HCT116 (cell line): ENCODE results near the gene GABPB2. TPM values are rescaled to one million over a fixed set of nuclear protein-coding genes. Genes with fewer than 3 reads are reported as not detected.

Experiments
- ATAC-seq: fragments of 200-7000 bp; cut with Tn5 transposase; 2 replicates; pipeline ENCODE4 v1.9.1; 2020; ENCODE audit warnings: mild to moderate bottlenecking, moderate library complexity
- BruUV-seq: library from RNA; stranded (reverse); fragments of 400-500 nt; replicated peaks from 2 replicates; lab custom pipeline; 2021; lab: Mats Ljungman, UMichigan
- CTCF ChIA-PET: fragments of 300-600 bp; sonication (Branson Sonifier 250); formaldehyde crosslinking; loops from one replicate; lab custom pipeline; 2021; ENCODE audit warnings: antibody characterized with exemption; lab: Charles Lee
- POLR2A ChIA-PET: fragments of 300-600, 350-600 bp; sonication (Branson Sonifier 250); formaldehyde crosslinking; loops from one replicate; lab custom pipeline; 2021; ENCODE audit warnings: antibody characterized with exemption; lab: Charles Lee
- RAD21 ChIA-PET, 2 experiments: fragments of 300-600 bp; sonication (Branson Sonifier 250); formaldehyde crosslinking; loops; one replicate each; lab custom pipeline; 2023; ENCODE audit warnings: low total read pairs in 2 of 2; ENCODE audit not compliant: uncharacterized antibody in 2 of 2, unreplicated experiment in 2 of 2, low non-redundant PET in 1 of 2; lab: Charles Lee
- DNase-seq: peaks from one replicate; pipeline ENCODE4 v3.0.0-alpha.2; 2010; ENCODE audit warnings: low read depth, low spot score
- H2AFZ ChIP-seq: fragments of 200-600 bp; shearing (Covaris generic), sonication (generic); 2 replicates; pipeline ENCODE4 v1.6.1; 2017; ENCODE audit warnings: low read depth, mixed run types, mixed read lengths, antibody characterized with exemption, low read length; ENCODE audit not compliant: poor library complexity, severe bottlenecking
- H3K27ac ChIP-seq: 2 replicates; pipeline ENCODE4 v1.5.1; 2012; ENCODE audit warnings: low read depth, low read length
- H3K27me3 ChIP-seq: fragments of 200-600 bp; sonication (generic); 2 replicates; pipeline ENCODE4 v1.6.1; 2016; ENCODE audit warnings: mixed run types, low read length, mixed read lengths; ENCODE audit not compliant: insufficient read depth
- H3K36me3 ChIP-seq, 2 experiments: fragments of 200-500 bp in 1 of 2; fragments of 200-600 bp in 1 of 2; sonication (Bioruptor generic) in 1 of 2; sonication (generic) in 1 of 2; 2 replicates each; pipeline versions ENCODE4 v1.5.1 to v1.6.1; 2014 to 2016; ENCODE audit warnings: low read length in 2 of 2, inconsistent platforms in 1 of 2, mixed read lengths in 1 of 2, mixed run types in 1 of 2; ENCODE audit not compliant: insufficient read depth in 2 of 2, control insufficient read depth in 1 of 2
- H3K4me1 ChIP-seq, 2 experiments: fragments of 200-600 bp in 1 of 2; sonication (generic) in 1 of 2; 2 replicates each; pipeline versions ENCODE4 v1.5.1 to v1.6.1; 2012 to 2017; ENCODE audit warnings: low read length in 2 of 2, inconsistent platforms in 1 of 2, mild to moderate bottlenecking in 1 of 2, mixed read lengths in 1 of 2, mixed run types in 1 of 2, moderate library complexity in 1 of 2; ENCODE audit not compliant: insufficient read depth in 2 of 2, control insufficient read depth in 1 of 2
- H3K4me2 ChIP-seq: fragments of 200-600 bp; sonication (generic); 2 replicates; pipeline ENCODE4 v1.6.1; 2017; ENCODE audit warnings: mixed run types, low read length, mixed read lengths
- H3K4me3 ChIP-seq, 2 experiments: fragments of 200-600 bp in 1 of 2; sonication (generic) in 1 of 2; replicated peaks in 1 of 2; 2 replicates each; pipeline ENCODE4 v1.5.1; 2011 to 2016; ENCODE audit warnings: low read length in 2 of 2, control low read depth in 1 of 2, low read depth in 1 of 2, mild to moderate bottlenecking in 1 of 2, mixed read lengths in 1 of 2, mixed run types in 1 of 2
- H3K79me2 ChIP-seq: fragments of 200-600 bp; sonication (generic); 2 replicates; pipeline ENCODE4 v1.6.1; 2017; ENCODE audit warnings: mild to moderate bottlenecking, mixed run types, low read length, moderate library complexity, mixed read lengths; ENCODE audit not compliant: insufficient read depth
- H3K9ac ChIP-seq: fragments of 200-600 bp; sonication (generic); 2 replicates; pipeline ENCODE4 v1.6.1; 2016; ENCODE audit warnings: low read length, mixed read lengths
- H3K9me2 ChIP-seq: fragments of 200-600 bp; sonication (generic), shearing (Covaris generic); 2 replicates; pipeline ENCODE4 v1.6.1; 2017; ENCODE audit warnings: mixed run types, mild to moderate bottlenecking, moderate library complexity; ENCODE audit not compliant: insufficient read depth
- H3K9me3 ChIP-seq, 2 experiments: fragments of 200-500 bp in 1 of 2; fragments of 200-600 bp in 1 of 2; sonication (Bioruptor generic) in 1 of 2; sonication (generic) in 1 of 2; 2 replicates each; pipeline ENCODE4 v1.6.1; 2014 to 2017; ENCODE audit warnings: low read length in 2 of 2, mixed read lengths in 2 of 2, inconsistent platforms in 1 of 2, low read depth in 1 of 2, mild to moderate bottlenecking in 1 of 2, mixed run types in 1 of 2, moderate library complexity in 1 of 2; ENCODE audit not compliant: control insufficient read depth in 1 of 2, insufficient read depth in 1 of 2
- H4K20me1 ChIP-seq: fragments of 200-600 bp; sonication (generic), shearing (Covaris generic); 2 replicates; pipeline ENCODE4 v1.6.1; 2017; ENCODE audit warnings: mixed run types, mild to moderate bottlenecking, moderate library complexity; ENCODE audit not compliant: insufficient read depth
- CEBPB ChIP-seq: IDR thresholded peaks from 2 replicates; pipeline ENCODE4 v1.6.1; 2012; ENCODE audit warnings: low read depth
- MAX ChIP-seq: IDR thresholded peaks from 2 replicates; pipeline ENCODE4 v1.6.1; 2012
- RAD21 ChIP-seq: IDR thresholded peaks from 2 replicates; pipeline ENCODE4 v1.6.1; 2012; ENCODE audit warnings: low read depth, mild to moderate bottlenecking
- SIN3A ChIP-seq: IDR thresholded peaks from 2 replicates; pipeline ENCODE4 v1.6.1; 2012; ENCODE audit warnings: low read depth
- ZBTB33 ChIP-seq: IDR thresholded peaks from 2 replicates; pipeline ENCODE4 v1.6.1; 2011; ENCODE audit warnings: mild to moderate bottlenecking, low read length, moderate library complexity; ENCODE audit not compliant: insufficient replicate concordance; ENCODE audit errors: extremely low read depth
- ZNF274 ChIP-seq: fragments of 200-500 bp; sonication (Bioruptor generic); IDR thresholded peaks from 2 replicates; pipeline ENCODE4 v1.6.1; 2014; ENCODE audit warnings: mild to moderate bottlenecking, low read depth, low read length, inconsistent platforms
- intact Hi-C: fragments of 100-400 bp; cut with micrococcal nuclease; formaldehyde crosslinking; loops from 2 replicates; pipeline ENCODE4 v1.10.0; 2022
- total RNA-seq: library from RNA; stranded (reverse); gene quantifications from one replicate; pipeline ENCODE4 v1.2.1, GENCODE V29; 2021; ENCODE audit not compliant: unreplicated experiment

The GABPB2 gene
- total RNA-seq, 1 experiment from 2014 or later, result 7.7 TPM

GRCh38 chr1:151158751-151159251 lies 88.2 kb downstream of the GABPB2 start:
- BruUV-seq, result no TSS peak

More at GRCh38 chr1:151158751-151159251, 88.2 kb downstream of the GABPB2 start:
- H3K36me3 ChIP-seq, result peaks cover 0 to 9% of the 10 kb centered on the region in 2 experiments; a peak in 2 of 4 replicates
- H3K27ac ChIP-seq, result no peak overlapping the region
- H4K20me1 ChIP-seq, result no peaks in the 10 kb centered on the region
- DNase-seq (no peak), ATAC-seq (no peak)
- peaks cover 2 to 6% of the 10 kb centered on the region in 2 experiments; a peak in 3 of 4 replicates for H3K4me1 ChIP-seq
- TF ChIP-seq CEBPB (no peak), ZNF274 (no peak), RAD21 (no peak), ZBTB33 (no peak), MAX (no peak), SIN3A (no peak)
- no peak overlapping the region for H2AFZ ChIP-seq
- H3K4me3 ChIP-seq, result no peak overlapping the region
- H3K4me2 ChIP-seq, result no peak overlapping the region
- no peaks in the 10 kb centered on the region for H3K27me3 ChIP-seq
- no peaks in the 10 kb centered on the region for H3K79me2 ChIP-seq
- ChIA-PET POLR2A (no interaction called here), CTCF (interaction anchor here (5.8 kb wide), 1 partner anchor 58 kb away, joined by 63 read pairs; no protein-coding TSS in a partner anchor), RAD21 (no interaction called here)
- H3K9me2 ChIP-seq, result no peaks in the 10 kb centered on the region
- intact Hi-C loops, result no loop called here
- H3K9ac ChIP-seq, result no peak overlapping the region
- H3K9me3 ChIP-seq, result no peaks in the 10 kb centered on the region
